ENCODE results near the gene SERINC5.
"Not testable (repeated sequence)": the region's sequence is repeated elsewhere in the genome, so short reads cannot be mapped to it uniquely, and the experiment has no call there.

SERINC5 gene

GRCh38 chr5:80204808-80205614 lies 50.8 kb downstream of the SERINC5 start:
- TF ChIP-seq CTCF (IDR thresholded peaks at IDR 0.05; ENCODE audit: insufficient read depth, missing control alignments): no peak
- DNase-seq (ENCODE audit: insufficient read length, low spot score) (no peak), FAIRE-seq (no peak)

GRCh38 chr5:80201763-80202162 lies 54.1 kb downstream of the SERINC5 start:
- DNase-seq (ENCODE audit: insufficient read length, low spot score); FAIRE-seq: not testable (repeated sequence)

GRCh38 chr5:80198920-80199319 lies 56.9 kb downstream of the SERINC5 start:
- FAIRE-seq (no peak), DNase-seq (ENCODE audit: insufficient read length, low spot score) (no peak)
- TF ChIP-seq CTCF (IDR thresholded peaks at IDR 0.05; ENCODE audit: insufficient read depth, missing control alignments): no peak

GRCh38 chr5:80198399-80198798 lies 57.4 kb downstream of the SERINC5 start:
- TF ChIP-seq CTCF (IDR thresholded peaks at IDR 0.05; ENCODE audit: insufficient read depth, missing control alignments): no peak
- DNase-seq (ENCODE audit: insufficient read length, low spot score) (no peak), FAIRE-seq (no peak)

- no peak for FAIRE-seq
- no peak for TF ChIP-seq CTCF (IDR thresholded peaks at IDR 0.05; ENCODE audit: insufficient read depth, missing control alignments)
Measured at GRCh38 chr5:80195837-80196400, 59.9 kb downstream of the SERINC5 start.

GRCh38 chr5:80194468-80194867 lies 61.4 kb downstream of the SERINC5 start:
- DNase-seq (ENCODE audit: insufficient read length, low spot score) (no peak), FAIRE-seq (no peak)
- no peak for TF ChIP-seq CTCF (IDR thresholded peaks at IDR 0.05; ENCODE audit: insufficient read depth, missing control alignments)

More at GRCh38 chr5:80195837-80196400, 59.9 kb downstream of the SERINC5 start:
- no peak for DNase-seq (ENCODE audit: insufficient read length, low spot score)

GRCh38 chr5:80193401-80193800 lies 62.4 kb downstream of the SERINC5 start:
- no peak for DNase-seq (ENCODE audit: insufficient read length, low spot score)
- no peak for FAIRE-seq
- TF ChIP-seq CTCF (IDR thresholded peaks at IDR 0.05; ENCODE audit: insufficient read depth, missing control alignments): no peak

Measured in D721Med (cell line).